Spleen (tissue), 11 donors: ENCODE results near the gene CAPRIN2. TPM values are rescaled to one million over a fixed set of nuclear protein-coding genes. Genes with fewer than 3 reads are reported as not detected.

Experiments used
- DNase-seq: peaks from one replicate; pipeline ENCODE4 v3.0.0-alpha.2; 2020
- H3K27ac ChIP-seq, 8 donors: fragments of 200-600 bp; sonication (generic) in 7 of 8; 1 replicate in 4 of 8; 2 replicates in 4 of 8; pipeline versions ENCODE4 v1.5.0 to v1.8.0; 2016 to 2021; ENCODE audit warnings: inconsistent platforms in 4 of 8, mild to moderate bottlenecking in 4 of 8, moderate library complexity in 1 of 8
- H3K27me3 ChIP-seq, 7 donors: fragments of 200-600 bp; sonication (generic) in 6 of 7; replicated peaks in 1 of 7; 1 replicate in 4 of 7; 2 replicates in 3 of 7; pipeline versions ENCODE4 v1.5.0 to v1.8.0; 2016 to 2021; ENCODE audit warnings: inconsistent platforms in 3 of 7, mild to moderate bottlenecking in 1 of 7
- H3K36me3 ChIP-seq, 6 donors: fragments of 200-600 bp; sonication (generic) in 5 of 6; 1 replicate in 4 of 6; 2 replicates in 2 of 6; pipeline versions ENCODE4 v1.5.0 to v1.8.0; 2016 to 2021; ENCODE audit warnings: inconsistent platforms in 2 of 6
- H3K4me1 ChIP-seq, 6 donors: fragments of 200-600 bp; sonication (generic) in 5 of 6; 1 replicate in 3 of 6; 2 replicates in 3 of 6; pipeline versions ENCODE4 v1.5.0 to v1.8.0; 2016 to 2021; ENCODE audit warnings: inconsistent platforms in 3 of 6
- H3K4me3 ChIP-seq, 8 donors: fragments of 200-600 bp; sonication (generic) in 7 of 8; 1 replicate in 4 of 8; 2 replicates in 4 of 8; pipeline versions ENCODE4 v1.5.0 to v1.8.0; 2016 to 2021; ENCODE audit warnings: inconsistent platforms in 4 of 8, mild to moderate bottlenecking in 4 of 8, moderate library complexity in 2 of 8
- H3K9me3 ChIP-seq, 8 donors: fragments of 200-600 bp; sonication (generic) in 7 of 8; 1 replicate in 4 of 8; 2 replicates in 4 of 8; pipeline versions ENCODE4 v1.5.0 to v1.8.0; 2016 to 2021; ENCODE audit warnings: inconsistent platforms in 4 of 8
- POLR2A ChIP-seq, 3 donors: fragments of 450-650 bp; IDR thresholded peaks; one replicate each; pipeline ENCODE4 v1.5.1; 2017; ENCODE audit warnings: antibody characterized with exemption in 3 of 3, mild to moderate bottlenecking in 1 of 3
- POLR2AphosphoS5 ChIP-seq, 3 donors: sonication (generic); formaldehyde crosslinking; IDR thresholded peaks; one replicate each; pipeline ENCODE4 v1.5.1; 2017; ENCODE audit warnings: antibody characterized with exemption in 3 of 3
- WGBS, 5 donors: extraction: QIAGEN DNeasy Blood & Tissue Kit in 3 of 5; methylation state at CpG; one replicate each; pipeline versions ENCODE4 v1.1.5 to v1.1.7; 2013 to 2018; 5-methylcytosine and 5-hydroxymethylcytosine counted together
- intact Hi-C: fragments of 100-400 bp; cut with DNase I; formaldehyde crosslinking; loops from one replicate; pipeline ENCODE4 v1.15.0; 2023; ENCODE audit warnings: low total_unique reads
- polyA plus RNA-seq, 3 donors: library from polyadenylated mRNA; stranded (reverse); fragments of 200-250 nt; gene quantifications; one replicate each; pipeline ENCODE4 v1.2.1, GENCODE V29; 2013
- total RNA-seq, 7 donors: library from RNA; depleted of rRNA in 3 of 7; stranded (reverse); fragments of >200 nt in 3 of 7; fragmentation: NEBNext Ultra II Directional in 4 of 7; extraction: Animal tissue kit (Norgen Biotek cat#: 25700) in 4 of 7; gene quantifications; one replicate each; pipeline versions ENCODE4 v1.1.0 to v1.2.1, GENCODE V29; 2016 to 2021
- TF ChIP-seq, protein P1 (sequence below), 11 experiments: fragments of 200-600 bp in 7 of 11; fragments of 450-650 bp in 4 of 11; sonication (generic) in 4 of 11; IDR thresholded peaks in 8 of 11; conservative IDR thresholded peaks in 3 of 11; 1 replicate in 7 of 11; 2 replicates in 4 of 11; pipeline versions ENCODE4 v1.4.0 to v1.8.0; 2016 to 2021; ENCODE audit warnings: antibody characterized with exemption in 11 of 11, inconsistent platforms in 4 of 11, mild to moderate bottlenecking in 1 of 11
- donor health status: healthy with polysubstance abuse.
- donor health status: DM: no; HTN: no; CAD: no; lungs with moderate emphysema.
- donor health status: DM: no; HTN: no; CAD: no.
- donor health status: Bipolar disorder and iron deficiency.
- donor health status: healthy.
- donor health status: DM: no; HTN: no; CAD: no.
- donor health status: DM: yes; HTN: yes; CAD: no.

Gene CAPRIN2
- total and polyA plus RNA-seq, 10 donors: 11.4 to 54.5 (median 25.5) TPM

DNA sequence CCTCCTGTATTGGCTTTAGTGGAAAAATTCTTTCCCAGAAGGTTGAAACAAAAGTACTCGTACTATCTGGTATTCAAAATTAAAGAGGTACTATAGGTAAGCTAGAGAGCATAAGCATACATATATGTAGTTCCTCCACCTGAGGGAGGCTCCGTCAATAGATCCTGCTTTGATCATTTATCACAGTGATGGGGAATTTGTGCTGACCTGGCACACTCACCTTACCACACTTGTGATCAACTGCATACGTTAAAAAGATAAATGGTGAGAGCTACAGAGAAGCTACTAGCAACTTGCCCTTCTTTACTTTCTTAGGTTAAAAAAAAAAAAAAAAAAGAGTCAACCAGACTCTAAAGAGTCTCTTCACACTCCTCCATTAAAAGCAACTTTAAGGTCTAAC is 2.5 kb downstream of the CAPRIN2 start:
- no peaks in the 10 kb centered on the region for H3K27me3 ChIP-seq
- H3K4me3 ChIP-seq: no peak overlapping the region
- WGBS, 5 donors: 65 to 97% (median 78%) methylated on average over 3 of the region's 3 CpGs
- intact Hi-C loops: no loop called here
- H3K27ac ChIP-seq: no peak overlapping the region
- H3K36me3 ChIP-seq: peaks cover 0 to 3% (median 0%) of the 10 kb centered on the region in 6 donors
- H3K4me1 ChIP-seq: peaks cover 9 to 41% (median 22%) of the 10 kb centered on the region in 6 donors
- no peak for DNase-seq
- TF ChIP-seq, protein P1, sequence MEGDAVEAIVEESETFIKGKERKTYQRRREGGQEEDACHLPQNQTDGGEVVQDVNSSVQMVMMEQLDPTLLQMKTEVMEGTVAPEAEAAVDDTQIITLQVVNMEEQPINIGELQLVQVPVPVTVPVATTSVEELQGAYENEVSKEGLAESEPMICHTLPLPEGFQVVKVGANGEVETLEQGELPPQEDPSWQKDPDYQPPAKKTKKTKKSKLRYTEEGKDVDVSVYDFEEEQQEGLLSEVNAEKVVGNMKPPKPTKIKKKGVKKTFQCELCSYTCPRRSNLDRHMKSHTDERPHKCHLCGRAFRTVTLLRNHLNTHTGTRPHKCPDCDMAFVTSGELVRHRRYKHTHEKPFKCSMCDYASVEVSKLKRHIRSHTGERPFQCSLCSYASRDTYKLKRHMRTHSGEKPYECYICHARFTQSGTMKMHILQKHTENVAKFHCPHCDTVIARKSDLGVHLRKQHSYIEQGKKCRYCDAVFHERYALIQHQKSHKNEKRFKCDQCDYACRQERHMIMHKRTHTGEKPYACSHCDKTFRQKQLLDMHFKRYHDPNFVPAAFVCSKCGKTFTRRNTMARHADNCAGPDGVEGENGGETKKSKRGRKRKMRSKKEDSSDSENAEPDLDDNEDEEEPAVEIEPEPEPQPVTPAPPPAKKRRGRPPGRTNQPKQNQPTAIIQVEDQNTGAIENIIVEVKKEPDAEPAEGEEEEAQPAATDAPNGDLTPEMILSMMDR (IDR thresholded peaks at IDR 0.05 in 8 of 11, conservative IDR thresholded peaks at IDR 0.05 in 3 of 11): no peak
- TF ChIP-seq POLR2A (IDR thresholded peaks at IDR 0.05) (no peak), POLR2AphosphoS5 (IDR thresholded peaks at IDR 0.05) (no peak)
- no peaks in the 10 kb centered on the region for H3K9me3 ChIP-seq

DNA sequence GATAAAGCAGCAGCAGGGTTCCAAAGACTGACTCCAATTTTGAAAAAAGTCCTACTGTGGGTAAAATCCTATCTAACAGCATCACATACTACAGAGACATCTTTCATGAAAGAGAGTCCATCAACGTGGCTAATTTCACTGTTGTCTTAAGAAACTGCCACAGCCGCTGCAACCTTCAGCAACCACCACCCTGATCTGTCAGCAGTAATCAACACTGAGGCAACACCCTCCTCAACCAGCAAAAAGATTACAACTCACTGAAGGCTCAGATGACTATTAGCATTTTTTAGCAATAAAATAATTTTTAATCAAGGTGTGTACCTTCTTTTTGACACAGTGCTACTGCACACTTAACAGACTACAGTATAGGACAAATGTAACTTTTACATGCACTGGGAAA is 6.6 kb downstream of the CAPRIN2 start:
- intact Hi-C loops: loop anchor here (10.0 kb wide), 1 partner anchor 53 kb away; the partner anchor contains the start of gene IPO8
- Histone ChIP-seq H3K4me3 (no peak overlapping the region), H3K36me3 (peaks cover 0 to 17% (median 6%) of the 10 kb centered on the region in 6 donors), H3K4me1 (peaks cover 0 to 21% (median 7%) of the 10 kb centered on the region in 6 donors), H3K9me3 (no peaks in the 10 kb centered on the region), H3K27ac (no peak overlapping the region), H3K27me3 (no peaks in the 10 kb centered on the region)
- WGBS, 5 donors: 77 to 97% (median 86%) methylated on average over 2 of the region's 2 CpGs
- TF ChIP-seq, protein P1 (IDR thresholded peaks at IDR 0.05 in 8 of 11, conservative IDR thresholded peaks at IDR 0.05 in 3 of 11): no peak
- TF ChIP-seq POLR2A (IDR thresholded peaks at IDR 0.05) (no peak), POLR2AphosphoS5 (IDR thresholded peaks at IDR 0.05) (no peak)
- no peak for DNase-seq

DNA sequence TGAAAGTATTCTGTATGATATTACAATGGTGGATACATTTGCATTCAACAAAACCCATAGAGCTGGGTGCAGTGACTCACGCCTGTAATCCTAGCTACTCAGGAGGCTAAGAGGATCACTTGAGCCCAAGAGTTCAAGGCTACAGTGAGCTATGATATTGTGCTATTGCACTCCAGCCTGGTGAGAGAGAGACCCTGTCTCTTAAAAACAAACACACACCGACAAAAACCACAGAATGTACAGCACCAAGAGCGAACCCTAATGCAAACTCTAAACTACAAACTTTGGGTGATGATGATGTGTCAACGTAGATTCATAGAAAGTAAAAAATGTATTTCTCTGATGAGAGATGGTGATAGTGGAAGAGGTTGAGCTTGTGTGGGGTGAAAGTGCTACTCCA is 8.6 kb downstream of the CAPRIN2 start:
- Histone ChIP-seq H3K4me1 (peaks cover 0 to 13% (median 2%) of the 10 kb centered on the region in 6 donors), H3K27ac (no peak overlapping the region), H3K36me3 (peaks cover 0 to 17% (median 6%) of the 10 kb centered on the region in 6 donors), H3K27me3 (no peaks in the 10 kb centered on the region), H3K9me3 (no peaks in the 10 kb centered on the region), H3K4me3 (no peak overlapping the region)
- TF ChIP-seq, protein P1 (IDR thresholded peaks at IDR 0.05 in 8 of 11, conservative IDR thresholded peaks at IDR 0.05 in 3 of 11): no peak
- no peak for TF ChIP-seq POLR2A (IDR thresholded peaks at IDR 0.05)
- TF ChIP-seq POLR2AphosphoS5 (IDR thresholded peaks at IDR 0.05): no peak
- WGBS, 5 donors: 95 to 98% (median 97%) methylated on average over 4 of the region's 4 CpGs
- DNase-seq: no peak
- intact Hi-C loops: loop anchor here (10.0 kb wide), 1 partner anchor 51 kb away; the partner anchor contains the start of gene IPO8

DNA sequence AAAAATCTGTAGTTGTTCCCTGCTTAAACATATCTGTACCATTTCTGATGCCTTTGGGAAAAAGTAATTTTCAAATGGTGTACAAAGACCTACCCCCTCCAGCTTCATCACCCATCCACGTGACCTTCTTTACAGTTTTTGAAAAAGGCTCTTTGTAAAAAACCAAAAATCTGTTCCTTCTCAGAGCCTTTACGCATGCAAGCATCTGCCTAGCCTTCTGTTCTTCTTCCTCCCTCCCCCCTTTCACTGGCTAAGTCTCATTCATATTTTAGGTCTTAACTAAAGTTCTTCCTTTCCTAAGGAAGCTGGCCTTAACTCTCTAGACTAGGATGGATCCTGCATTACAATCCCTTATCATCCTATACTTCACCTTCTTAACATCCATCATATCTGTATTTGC is 10.4 kb downstream of the CAPRIN2 start:
- peaks cover 0 to 33% (median 8%) of the 10 kb centered on the region in 6 donors for H3K36me3 ChIP-seq
- H3K4me3 ChIP-seq: no peak overlapping the region
- H3K27me3 ChIP-seq: no peaks in the 10 kb centered on the region
- peaks cover 0 to 7% (median 0%) of the 10 kb centered on the region in 6 donors for H3K4me1 ChIP-seq
- H3K27ac ChIP-seq: no peak overlapping the region
- intact Hi-C loops: loop anchor here (10.0 kb wide), 1 partner anchor 50 kb away; the partner anchor contains the start of gene IPO8
- 93 to 97% (median 96%) methylated on average over 2 of the region's 2 CpGs for WGBS, 5 donors
- DNase-seq: no peak
- TF ChIP-seq POLR2AphosphoS5 (IDR thresholded peaks at IDR 0.05): no peak
- no peak for TF ChIP-seq POLR2A (IDR thresholded peaks at IDR 0.05)
- TF ChIP-seq, protein P1 (IDR thresholded peaks at IDR 0.05 in 8 of 11, conservative IDR thresholded peaks at IDR 0.05 in 3 of 11): no peak
- no peaks in the 10 kb centered on the region for H3K9me3 ChIP-seq
